Left ventricle myocardium inferior (tissue), 1 donor: ENCODE data around the gene C20orf202. TPM values are rescaled to one million over a fixed set of nuclear protein-coding genes. Genes with fewer than 3 reads are reported as not detected.

Experiments used
- DNase-seq: peaks from one replicate; pipeline ENCODE4 v3.0.0-alpha.2; 2020
- H3K27ac ChIP-seq: fragments of 200-600 bp; replicated peaks from 2 replicates; pipeline ENCODE4 v1.8.0; 2021
- H3K27me3 ChIP-seq: fragments of 200-600 bp; 2 replicates; pipeline ENCODE4 v1.8.0; 2021; ENCODE audit warnings: low read depth
- H3K36me3 ChIP-seq: fragments of 200-600 bp; 2 replicates; pipeline ENCODE4 v1.8.0; 2021
- H3K4me1 ChIP-seq: fragments of 200-600 bp; 2 replicates; pipeline ENCODE4 v1.8.0; 2021
- H3K4me3 ChIP-seq: fragments of 200-600 bp; 2 replicates; pipeline ENCODE4 v1.8.0; 2021; ENCODE audit warnings: mild to moderate bottlenecking, moderate library complexity
- H3K9me3 ChIP-seq: fragments of 200-600 bp; replicated peaks from 2 replicates; pipeline ENCODE4 v1.8.0; 2021
- intact Hi-C: fragments of 100-400 bp; cut with micrococcal nuclease; formaldehyde crosslinking; loops from one replicate; pipeline ENCODE4 v1.11.0; 2022
- total RNA-seq: library from RNA; stranded (reverse); fragmentation: NEBNext Ultra II Directional; extraction: Animal tissue kit (Norgen Biotek cat#: 25700); gene quantifications from one replicate; pipeline ENCODE4 v1.2.1, GENCODE V29; 2021
- TF ChIP-seq, protein P1 (sequence below): fragments of 200-600 bp; IDR thresholded peaks from 2 replicates; pipeline ENCODE4 v1.8.0; 2021; ENCODE audit warnings: antibody characterized with exemption, mild to moderate bottlenecking, borderline replicate concordance
- donor health status: DM: no; HTN: yes; CAD: no; lungs with severe emphysema.

C20orf202 gene
- total RNA-seq, 1 donor from 2014 or later = 0.41 TPM

- Histone ChIP-seq H3K27ac (peak overlapping the region; percentile 69), H3K4me1 (peaks cover 17% of the 10 kb centered on the region), H3K4me3 (no peak overlapping the region), H3K36me3 (no peaks in the 10 kb centered on the region), H3K27me3 (no peaks in the 10 kb centered on the region), H3K9me3 (no peaks in the 10 kb centered on the region)
- TF ChIP-seq, protein P1, sequence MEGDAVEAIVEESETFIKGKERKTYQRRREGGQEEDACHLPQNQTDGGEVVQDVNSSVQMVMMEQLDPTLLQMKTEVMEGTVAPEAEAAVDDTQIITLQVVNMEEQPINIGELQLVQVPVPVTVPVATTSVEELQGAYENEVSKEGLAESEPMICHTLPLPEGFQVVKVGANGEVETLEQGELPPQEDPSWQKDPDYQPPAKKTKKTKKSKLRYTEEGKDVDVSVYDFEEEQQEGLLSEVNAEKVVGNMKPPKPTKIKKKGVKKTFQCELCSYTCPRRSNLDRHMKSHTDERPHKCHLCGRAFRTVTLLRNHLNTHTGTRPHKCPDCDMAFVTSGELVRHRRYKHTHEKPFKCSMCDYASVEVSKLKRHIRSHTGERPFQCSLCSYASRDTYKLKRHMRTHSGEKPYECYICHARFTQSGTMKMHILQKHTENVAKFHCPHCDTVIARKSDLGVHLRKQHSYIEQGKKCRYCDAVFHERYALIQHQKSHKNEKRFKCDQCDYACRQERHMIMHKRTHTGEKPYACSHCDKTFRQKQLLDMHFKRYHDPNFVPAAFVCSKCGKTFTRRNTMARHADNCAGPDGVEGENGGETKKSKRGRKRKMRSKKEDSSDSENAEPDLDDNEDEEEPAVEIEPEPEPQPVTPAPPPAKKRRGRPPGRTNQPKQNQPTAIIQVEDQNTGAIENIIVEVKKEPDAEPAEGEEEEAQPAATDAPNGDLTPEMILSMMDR = no peak
- intact Hi-C loops = no loop called here
- no peak for DNase-seq
These were observed 376 bp downstream of the C20orf202 start for GRCh38 chr20:1203630-1204029.

GRCh38 chr20:1204113-1204512 lies 859 bp downstream of the C20orf202 start:
- Histone ChIP-seq H3K9me3 (no peaks in the 10 kb centered on the region), H3K27me3 (no peaks in the 10 kb centered on the region), H3K36me3 (no peaks in the 10 kb centered on the region), H3K4me1 (peaks cover 17% of the 10 kb centered on the region), H3K4me3 (no peak overlapping the region), H3K27ac (peak overlapping the region; percentile 69)
- intact Hi-C loops = no loop called here
- no peak for DNase-seq
- TF ChIP-seq, protein P1 = no peak

DNA sequence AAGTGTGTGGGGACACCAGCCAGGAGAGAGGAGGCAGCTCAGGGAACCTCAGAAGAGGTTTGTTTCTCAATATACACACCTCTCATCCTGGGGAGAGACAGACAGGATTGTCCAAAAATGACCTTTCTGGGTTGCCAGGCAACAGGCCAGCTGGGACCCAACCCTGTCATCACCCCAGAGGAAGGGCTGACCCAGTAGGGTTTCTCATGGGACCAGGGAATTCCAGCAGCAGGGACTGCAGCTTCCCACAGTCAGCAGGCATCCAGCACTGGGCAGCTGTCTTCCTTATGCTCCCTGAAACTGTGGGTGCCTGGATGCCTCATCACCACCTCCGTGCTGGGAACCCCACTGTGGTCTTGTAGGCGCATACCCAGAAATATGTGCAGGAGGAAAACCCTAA lies 1.3 kb downstream of the C20orf202 start:
- peaks cover 17% of the 10 kb centered on the region for H3K4me1 ChIP-seq
- no peaks in the 10 kb centered on the region for H3K9me3 ChIP-seq
- H3K4me3 ChIP-seq = no peak overlapping the region
- peak; percentile 38 for DNase-seq
- H3K36me3 ChIP-seq = no peaks in the 10 kb centered on the region
- H3K27ac ChIP-seq = peak overlapping the region; percentile 69
- H3K27me3 ChIP-seq = peaks cover 2% of the 10 kb centered on the region
- intact Hi-C loops = no loop called here
- TF ChIP-seq, protein P1 = no peak

DNA sequence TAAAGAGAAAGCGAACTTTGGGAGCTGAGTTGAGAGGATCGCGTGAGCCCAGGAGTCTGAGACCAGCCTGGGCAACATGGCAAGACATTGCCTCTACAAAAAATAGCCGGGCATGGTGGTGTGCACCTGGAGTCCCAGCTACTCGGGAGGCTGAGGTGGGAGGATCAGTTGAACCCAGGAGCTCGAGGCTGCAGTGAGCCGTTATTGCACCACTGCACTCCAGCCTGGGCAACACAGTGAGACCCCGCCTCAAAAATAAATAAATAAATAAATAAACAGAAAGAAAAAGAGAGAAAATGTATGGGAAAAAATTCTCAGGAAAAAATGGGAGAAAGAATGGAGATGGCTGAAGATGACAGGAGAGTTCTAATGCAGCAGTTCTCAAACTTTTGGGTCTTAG lies 2.5 kb downstream of the C20orf202 start:
- Histone ChIP-seq H3K4me1 (peaks cover 17% of the 10 kb centered on the region), H3K4me3 (no peak overlapping the region), H3K27ac (peak overlapping the region; percentile 69), H3K36me3 (no peaks in the 10 kb centered on the region), H3K27me3 (peaks cover 9% of the 10 kb centered on the region), H3K9me3 (no peaks in the 10 kb centered on the region)
- TF ChIP-seq, protein P1 = no peak
- intact Hi-C loops = no loop called here
- no peak for DNase-seq

DNA sequence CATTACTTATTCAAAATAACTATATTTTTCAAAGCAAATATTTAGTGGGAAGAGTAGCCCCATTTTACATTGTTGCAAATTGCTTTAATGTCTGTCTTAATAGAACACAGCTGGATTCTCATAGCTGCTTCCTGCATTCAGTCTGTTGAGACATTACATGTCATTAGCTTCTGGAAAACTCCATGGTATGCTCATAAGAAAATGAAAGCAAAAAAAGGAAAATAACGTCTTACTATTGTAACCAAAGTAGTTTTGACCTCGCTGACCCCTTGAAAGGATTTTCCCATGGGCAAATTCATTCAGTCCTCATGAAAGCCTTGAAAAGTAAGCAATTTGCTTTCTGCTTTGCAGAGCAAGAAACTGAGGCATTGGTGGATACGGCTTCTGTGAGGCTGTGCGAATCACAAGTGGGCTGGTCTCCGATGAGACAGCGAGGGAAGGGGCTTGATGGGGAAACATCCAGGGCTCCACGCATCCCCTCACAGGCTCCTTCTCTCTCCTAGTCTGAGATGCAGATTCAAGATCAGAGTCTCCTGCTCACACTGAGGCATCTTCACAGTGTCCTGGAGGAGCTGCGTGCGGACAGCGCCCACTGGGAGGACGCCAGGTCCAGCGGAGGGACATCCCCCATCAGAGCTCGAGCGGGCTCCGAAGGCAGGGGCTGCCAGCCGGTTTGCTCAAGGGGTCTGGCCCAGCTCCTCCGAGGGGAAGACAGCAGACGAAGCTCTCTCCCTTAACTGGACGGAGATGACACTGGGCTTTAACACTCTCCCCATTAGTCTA lies 3.3 kb downstream of the C20orf202 start:
- Histone ChIP-seq H3K27ac (peak overlapping the region; percentile 69), H3K9me3 (no peaks in the 10 kb centered on the region), H3K27me3 (peaks cover 13% of the 10 kb centered on the region), H3K4me1 (peaks cover 17% of the 10 kb centered on the region), H3K36me3 (no peaks in the 10 kb centered on the region), H3K4me3 (peak overlapping the region; percentile 11)
- intact Hi-C loops = no loop called here
- TF ChIP-seq, protein P1 = no peak
- no peak for DNase-seq
